ENCODE data around the gene CDK5RAP1. TPM values are rescaled to one million over a fixed set of nuclear protein-coding genes. Genes with fewer than 3 reads are reported as not detected.

Gene CDK5RAP1
- 10 to 100 TPM; 21.8 to 32.4 (median 29.4) TPM for total RNA-seq

DNA sequence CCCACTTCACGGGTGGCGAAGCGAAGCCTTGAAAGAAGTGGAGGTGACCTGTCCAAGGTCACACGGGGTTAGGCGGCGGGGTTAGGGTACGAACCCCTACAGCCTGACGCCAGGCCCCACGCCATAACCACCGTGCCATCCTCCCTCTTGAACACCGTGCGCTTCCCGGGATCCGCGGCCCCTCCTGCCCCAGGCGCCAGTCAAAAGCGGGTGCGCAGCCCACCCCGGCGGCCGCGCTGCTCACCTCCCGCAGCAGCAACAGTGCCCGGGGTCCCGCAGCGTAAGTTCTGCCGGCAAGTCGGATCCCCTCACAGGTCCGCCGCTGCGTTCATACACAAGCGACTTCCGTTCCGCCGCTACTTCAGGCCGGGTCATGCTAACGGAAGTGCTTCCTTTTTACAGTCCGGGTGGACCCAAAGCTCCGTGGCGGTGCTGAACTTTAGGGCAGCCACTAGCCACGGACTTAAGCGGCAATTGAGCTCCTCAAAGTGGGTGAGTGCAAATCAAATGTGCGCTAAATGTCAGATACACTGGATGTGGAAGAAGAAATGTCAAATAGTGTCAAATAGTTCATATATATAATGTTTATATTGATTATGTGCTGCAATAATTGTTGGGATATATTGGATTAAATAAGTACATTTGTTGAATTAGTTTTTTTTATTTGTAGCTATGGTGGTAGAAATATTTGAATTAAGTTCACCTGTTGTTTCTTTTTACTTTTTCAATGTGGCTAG lies at the start of gene CDK5RAP1:
CDK5RAP1 (minus strand) TSS at position 336 of the 737 bp plus-strand sequence. CDS start 4,455 bp downstream, outside the sequence.
- peak; percentile 69 to 85 for DNase-seq (ENCODE audit: low spot score in 2 of 2)
- H3K4me1 ChIP-seq: peaks cover 4 to 16% of the 10 kb centered on the region in 2 donors
- intact Hi-C loops (cut with DNase I; ENCODE audit: low total_unique reads): no loop called here

GRCh38 chr20:33450867-33451266 lies 49.5 kb upstream of the CDK5RAP1 start:
- H3K27ac ChIP-seq: no peak overlapping the region
- TF ChIP-seq POLR2AphosphoS5 (IDR thresholded peaks at IDR 0.05) (no peak), CTCF (IDR thresholded peaks at IDR 0.05) (no peak), POLR2A (IDR thresholded peaks at IDR 0.05) (no peak)
- intact Hi-C loops (cut with DNase I; ENCODE audit: low total_unique reads): no loop called here
- no peaks in the 10 kb centered on the region for H3K36me3 ChIP-seq
- no peaks in the 10 kb centered on the region for H3K4me1 ChIP-seq
- H3K4me3 ChIP-seq: no peak overlapping the region
- no peaks in the 10 kb centered on the region for H3K27me3 ChIP-seq
- no peak for DNase-seq (ENCODE audit: low spot score in 2 of 2)
- no peaks in the 10 kb centered on the region for H3K9me3 ChIP-seq

More for the DNA sequence above, at the start of gene CDK5RAP1:
- no peaks in the 10 kb centered on the region for H3K36me3 ChIP-seq
- H3K27me3 ChIP-seq: no peaks in the 10 kb centered on the region
- TF ChIP-seq CTCF (IDR thresholded peaks at IDR 0.05): no peak
- peak; percentile 44 to 90 (median 80) for TF ChIP-seq POLR2AphosphoS5 (IDR thresholded peaks at IDR 0.05)
- no peak for TF ChIP-seq POLR2A (IDR thresholded peaks at IDR 0.05)
- peak within 1 kb of the TSS; percentile 66 to 72 for H3K27ac ChIP-seq
- H3K9me3 ChIP-seq: no peaks in the 10 kb centered on the region
- H3K4me3 ChIP-seq: peak within 1 kb of the TSS; percentile 94 to 99 (median 96)

GRCh38 chr20:33445881-33446625 lies 44.7 kb upstream of the CDK5RAP1 start:
- Histone ChIP-seq H3K4me3 (no peak overlapping the region), H3K9me3 (no peaks in the 10 kb centered on the region), H3K36me3 (no peaks in the 10 kb centered on the region), H3K27ac (no peak overlapping the region), H3K27me3 (no peaks in the 10 kb centered on the region), H3K4me1 (no peaks in the 10 kb centered on the region)
- intact Hi-C loops (cut with DNase I; ENCODE audit: low total_unique reads): no loop called here
- no peak for TF ChIP-seq POLR2A (IDR thresholded peaks at IDR 0.05)
- no peak for TF ChIP-seq CTCF (IDR thresholded peaks at IDR 0.05)
- no peak for TF ChIP-seq POLR2AphosphoS5 (IDR thresholded peaks at IDR 0.05)
- DNase-seq (ENCODE audit: low spot score in 2 of 2): no peak

- H3K36me3 ChIP-seq: no peaks in the 10 kb centered on the region
- TF ChIP-seq CTCF (IDR thresholded peaks at IDR 0.05): no peak
- no peak for TF ChIP-seq POLR2A (IDR thresholded peaks at IDR 0.05)
- no peak for TF ChIP-seq POLR2AphosphoS5 (IDR thresholded peaks at IDR 0.05)
- H3K4me1 ChIP-seq: no peaks in the 10 kb centered on the region
- no peaks in the 10 kb centered on the region for H3K9me3 ChIP-seq
- H3K4me3 ChIP-seq: peak overlapping the region; percentile 70 to 92 (median 75)
- no peaks in the 10 kb centered on the region for H3K27me3 ChIP-seq
- intact Hi-C loops (cut with DNase I; ENCODE audit: low total_unique reads): no loop called here
- no peak for DNase-seq (ENCODE audit: low spot score in 2 of 2)
- H3K27ac ChIP-seq: no peak overlapping the region
Measured at GRCh38 chr20:33444797-33445560, 43.7 kb upstream of the CDK5RAP1 start.
